ENCODE results near the gene SHANK3. TPM values are rescaled to one million over a fixed set of nuclear protein-coding genes. Genes with fewer than 3 reads are reported as not detected.

Gene SHANK3
- total RNA-seq, 1 donor, result 0.90 TPM

DNA sequence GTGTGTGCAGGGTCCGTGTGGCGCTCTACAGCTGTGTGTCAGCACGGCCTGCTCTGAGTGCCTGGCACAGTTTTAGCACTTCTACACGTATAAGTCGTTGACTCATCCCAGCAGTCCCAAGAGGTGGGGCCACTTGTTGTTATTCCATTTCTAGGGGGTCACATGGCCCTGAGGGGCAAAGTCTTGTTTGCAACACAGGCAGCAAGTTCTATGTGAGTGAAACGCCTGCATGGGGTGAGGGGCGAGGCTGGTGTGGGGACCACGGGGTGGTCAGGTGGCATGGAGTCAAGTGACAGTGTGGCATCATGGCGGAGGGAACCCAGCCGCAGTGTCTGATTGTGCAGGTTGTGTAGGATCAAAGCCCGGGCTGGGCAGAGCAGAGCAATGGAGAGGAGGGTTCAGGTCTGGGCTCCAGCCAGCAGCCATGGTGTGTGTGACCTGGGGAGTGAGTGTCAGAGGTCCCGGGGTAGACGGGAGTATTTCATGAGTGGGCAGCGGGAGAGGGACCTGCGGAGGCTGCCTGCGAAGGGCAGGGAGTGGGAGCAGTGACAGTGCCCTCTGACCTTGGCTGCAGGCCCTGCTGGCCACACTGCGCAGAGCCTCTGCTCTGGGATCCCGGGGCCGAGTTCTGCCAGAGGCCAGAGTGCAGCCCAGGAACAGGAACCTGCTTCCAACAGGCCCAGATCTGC is 27.9 kb downstream of the SHANK3 start:
- no peak for DNase-seq (ENCODE audit: low read depth)

DNA sequence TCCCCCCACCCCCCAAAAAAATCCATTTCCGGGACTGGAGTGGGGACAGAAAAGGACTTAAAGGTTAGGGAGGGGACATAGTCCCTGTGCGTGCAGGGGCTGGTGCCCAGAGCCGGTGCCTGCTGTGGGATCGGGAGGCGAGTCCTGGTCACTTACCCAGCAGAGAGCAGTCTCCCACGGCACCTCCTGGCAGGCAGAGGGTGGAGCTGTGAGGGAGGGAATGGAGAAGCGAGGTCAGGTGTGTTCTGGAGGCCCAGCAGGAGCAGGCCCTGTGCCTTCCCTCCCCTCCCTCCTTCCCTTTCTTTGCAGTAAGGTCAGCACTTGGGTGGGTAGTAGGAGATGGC is 28.4 kb downstream of the SHANK3 start:
- H3K4me3 ChIP-seq (ENCODE audit: low read depth, low read length), result no peak overlapping the region
- TF ChIP-seq, protein P1, sequence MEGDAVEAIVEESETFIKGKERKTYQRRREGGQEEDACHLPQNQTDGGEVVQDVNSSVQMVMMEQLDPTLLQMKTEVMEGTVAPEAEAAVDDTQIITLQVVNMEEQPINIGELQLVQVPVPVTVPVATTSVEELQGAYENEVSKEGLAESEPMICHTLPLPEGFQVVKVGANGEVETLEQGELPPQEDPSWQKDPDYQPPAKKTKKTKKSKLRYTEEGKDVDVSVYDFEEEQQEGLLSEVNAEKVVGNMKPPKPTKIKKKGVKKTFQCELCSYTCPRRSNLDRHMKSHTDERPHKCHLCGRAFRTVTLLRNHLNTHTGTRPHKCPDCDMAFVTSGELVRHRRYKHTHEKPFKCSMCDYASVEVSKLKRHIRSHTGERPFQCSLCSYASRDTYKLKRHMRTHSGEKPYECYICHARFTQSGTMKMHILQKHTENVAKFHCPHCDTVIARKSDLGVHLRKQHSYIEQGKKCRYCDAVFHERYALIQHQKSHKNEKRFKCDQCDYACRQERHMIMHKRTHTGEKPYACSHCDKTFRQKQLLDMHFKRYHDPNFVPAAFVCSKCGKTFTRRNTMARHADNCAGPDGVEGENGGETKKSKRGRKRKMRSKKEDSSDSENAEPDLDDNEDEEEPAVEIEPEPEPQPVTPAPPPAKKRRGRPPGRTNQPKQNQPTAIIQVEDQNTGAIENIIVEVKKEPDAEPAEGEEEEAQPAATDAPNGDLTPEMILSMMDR (IDR thresholded peaks at IDR 0.05; ENCODE audit: insufficient read depth, low read length), result no peak
- no peak for DNase-seq (ENCODE audit: low read depth)

More for the DNA sequence above, 27.9 kb downstream of the SHANK3 start:
- H3K4me3 ChIP-seq (ENCODE audit: low read depth, low read length), result no peak overlapping the region
- TF ChIP-seq, protein P1 (IDR thresholded peaks at IDR 0.05; ENCODE audit: insufficient read depth, low read length), result no peak

DNA sequence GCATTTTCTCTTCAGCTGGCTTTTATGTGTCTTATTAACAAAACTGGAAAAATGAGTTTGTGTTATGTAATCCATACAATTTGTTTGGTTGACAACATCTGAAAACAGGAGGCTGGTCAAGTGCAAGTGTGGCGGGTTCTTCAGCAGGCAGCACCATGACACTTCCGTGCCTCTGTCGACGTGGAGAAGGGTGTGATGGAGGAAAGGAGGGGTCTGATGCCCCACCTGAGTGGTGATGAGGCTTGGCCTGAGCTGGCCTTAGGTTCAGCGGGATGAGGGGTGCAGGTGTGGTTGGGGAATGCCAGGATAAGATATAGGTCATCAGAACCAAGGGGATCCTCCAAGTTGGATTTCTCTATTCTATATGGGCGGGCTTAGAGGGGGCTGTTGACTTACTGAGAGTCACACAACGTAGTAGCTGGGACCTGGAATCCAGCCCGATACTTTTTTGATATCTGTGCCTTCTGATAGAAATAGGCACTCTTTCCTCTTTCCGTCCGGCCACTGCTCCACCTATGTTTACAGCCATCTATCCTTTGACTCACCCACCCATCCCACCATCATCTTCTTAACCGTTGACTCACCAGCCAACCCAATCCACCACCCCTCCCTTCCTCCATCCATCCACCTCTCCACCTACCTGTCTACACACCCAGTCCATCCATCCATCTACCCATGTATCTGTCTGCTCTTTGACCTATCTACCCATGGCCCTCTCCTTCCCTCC is 29.0 kb downstream of the SHANK3 start:
- TF ChIP-seq, protein P1 (IDR thresholded peaks at IDR 0.05; ENCODE audit: insufficient read depth, low read length), result no peak
- no peak for DNase-seq (ENCODE audit: low read depth)

DNA sequence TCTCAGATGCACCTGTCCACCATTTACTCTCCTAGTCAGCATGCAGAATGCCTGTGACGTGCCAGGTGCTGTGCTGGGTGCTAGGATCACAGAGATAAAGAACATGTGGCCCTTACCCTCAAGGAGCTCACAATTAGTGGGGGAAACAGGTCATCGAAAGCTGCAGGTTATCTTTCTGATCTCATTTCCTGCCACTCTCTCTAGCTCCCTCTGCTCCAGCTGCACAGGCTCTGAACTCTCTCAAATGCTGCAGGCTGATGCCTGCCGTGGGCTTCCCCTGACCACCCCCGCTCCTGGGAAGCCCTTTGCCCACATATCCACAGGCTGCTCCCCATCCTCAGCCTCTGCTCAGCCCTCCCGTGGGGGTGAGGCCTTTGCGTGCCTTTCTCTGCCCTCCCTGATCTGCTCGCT is 29.6 kb downstream of the SHANK3 start:
- TF ChIP-seq, protein P1 (IDR thresholded peaks at IDR 0.05; ENCODE audit: insufficient read depth, low read length), result no peak
- H3K4me3 ChIP-seq (ENCODE audit: low read depth, low read length), result no peak overlapping the region
- no peak for DNase-seq (ENCODE audit: low read depth)

More for the DNA sequence above, 29.0 kb downstream of the SHANK3 start:
- no peak overlapping the region for H3K4me3 ChIP-seq (ENCODE audit: low read depth, low read length)

DNA sequence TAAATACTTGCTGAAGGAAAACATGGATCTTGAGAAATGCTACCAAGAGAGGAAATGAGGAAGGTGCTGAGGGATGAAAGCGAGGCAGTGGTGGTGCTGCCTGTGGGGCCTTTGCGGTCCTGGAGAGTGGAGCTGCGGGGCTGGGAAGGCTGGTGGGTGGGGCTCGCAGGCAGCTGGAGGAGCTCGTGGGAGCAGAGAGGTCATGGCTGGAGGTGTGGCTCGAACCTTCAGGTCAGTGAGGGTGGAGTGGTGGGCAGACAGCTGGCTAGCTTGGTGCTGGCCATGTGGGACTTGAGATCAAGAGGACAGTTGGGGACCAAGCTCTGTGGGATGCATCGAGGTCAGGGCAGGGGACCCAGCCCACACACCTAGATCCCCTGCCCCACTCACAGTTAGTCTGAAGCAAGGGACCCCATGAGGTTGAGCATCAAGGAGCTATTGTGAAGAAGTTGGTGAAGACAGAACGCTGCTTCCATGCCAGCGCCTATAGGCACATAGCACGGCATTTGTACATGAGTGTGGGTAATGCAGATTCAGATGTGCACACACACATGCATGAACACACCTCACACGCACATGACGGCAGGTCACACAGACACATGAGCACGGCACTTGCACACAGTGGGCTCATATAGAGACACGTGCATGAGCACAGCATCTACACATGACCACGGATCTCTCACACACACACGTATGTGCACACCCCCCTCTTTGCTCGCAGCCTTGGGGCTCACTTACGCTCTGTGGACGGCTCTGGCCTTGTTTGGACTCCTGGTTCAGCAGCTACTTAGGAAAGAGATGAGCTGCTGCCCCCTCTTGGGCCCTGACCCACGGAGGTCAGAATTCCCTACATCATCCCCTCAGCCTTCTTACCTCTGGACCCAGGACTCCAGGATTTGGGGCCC is 30.4 kb downstream of the SHANK3 start:
- TF ChIP-seq, protein P1 (IDR thresholded peaks at IDR 0.05; ENCODE audit: insufficient read depth, low read length), result no peak
- no peak for DNase-seq (ENCODE audit: low read depth)
- H3K4me3 ChIP-seq (ENCODE audit: low read depth, low read length), result no peak overlapping the region

DNA sequence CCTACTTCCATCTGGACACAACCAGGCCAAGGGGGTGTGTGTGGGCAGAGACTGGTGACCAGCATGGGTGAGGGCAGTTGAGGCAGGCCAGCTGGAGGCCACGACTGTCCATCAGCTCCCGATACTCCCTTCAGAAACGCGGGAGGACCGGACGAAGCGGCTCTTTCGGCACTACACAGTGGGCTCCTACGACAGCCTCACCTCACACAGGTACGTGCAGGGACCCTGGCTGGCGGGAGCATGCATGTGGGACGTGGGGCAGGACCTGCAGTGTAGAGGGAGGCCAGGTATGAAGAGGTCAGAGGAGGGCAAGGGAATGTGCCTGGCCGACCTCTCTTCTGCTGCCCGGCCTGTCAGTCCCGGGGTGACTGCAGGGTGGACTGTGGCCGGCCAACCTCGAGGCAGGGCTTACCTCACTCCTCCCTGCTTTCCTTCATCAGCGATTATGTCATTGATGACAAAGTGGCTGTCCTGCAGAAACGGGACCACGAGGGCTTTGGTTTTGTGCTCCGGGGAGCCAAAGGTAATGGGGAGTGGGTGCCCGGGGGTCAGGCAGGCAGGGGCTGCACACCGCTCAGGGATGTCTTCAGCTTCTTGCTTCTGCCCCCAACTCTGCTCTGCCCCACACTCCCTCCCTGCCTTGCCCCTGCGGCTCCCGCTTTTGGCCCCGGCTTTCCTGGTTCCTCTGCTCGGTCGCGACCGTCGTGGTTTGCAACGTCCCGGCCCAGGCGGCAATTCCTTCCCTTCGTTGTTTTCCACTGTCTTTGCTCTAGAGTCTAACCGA is 31.3 kb downstream of the SHANK3 start:
- TF ChIP-seq, protein P1 (IDR thresholded peaks at IDR 0.05; ENCODE audit: insufficient read depth, low read length), result no peak
- H3K4me3 ChIP-seq (ENCODE audit: low read depth, low read length), result no peak overlapping the region
- DNase-seq (ENCODE audit: low read depth), result no peak
